RWPE2 (cell line): ENCODE results near the gene SLC17A9.
A peak's percentile ranks its signal among the peaks of the same experiment; 100 is the strongest.

Experiments
- ATAC-seq: fragments of 200-7000 bp; cut with Tn5 transposase; 3 replicates; pipeline ENCODE4 v1.9.1; 2021; ENCODE audit warnings: low read depth
- DNase-seq: peaks from one replicate; pipeline ENCODE4 v3.0.0-alpha.2; 2020; ENCODE audit warnings: low spot score
- H3K27ac ChIP-seq: fragments of 450-650 bp; 2 replicates; pipeline ENCODE4 v1.5.1; 2017; ENCODE audit warnings: mild to moderate bottlenecking; ENCODE audit not compliant: poor library complexity, severe bottlenecking
- H3K27me3 ChIP-seq: fragments of 250-450 bp; sonication (Bioruptor Pico); 2 replicates; pipeline ENCODE4 v1.5.1; 2021; ENCODE audit warnings: mild to moderate bottlenecking, moderate library complexity; ENCODE audit not compliant: insufficient read depth, poor library complexity, severe bottlenecking
- H3K36me3 ChIP-seq: fragments of 250-450 bp; sonication (Bioruptor Pico); 2 replicates; pipeline ENCODE4 v1.5.1; 2020; ENCODE audit warnings: low read depth, mild to moderate bottlenecking, moderate library complexity
- H3K4me1 ChIP-seq: fragments of 250-450 bp; sonication (Bioruptor Pico); 2 replicates; pipeline ENCODE4 v1.5.1; 2021; ENCODE audit warnings: mild to moderate bottlenecking, moderate library complexity; ENCODE audit not compliant: insufficient read depth, poor library complexity, severe bottlenecking
- H3K4me3 ChIP-seq: fragments of 250-450 bp; sonication (Bioruptor Pico); 2 replicates; pipeline ENCODE4 v1.5.1; 2021; ENCODE audit warnings: mild to moderate bottlenecking, moderate library complexity; ENCODE audit not compliant: severe bottlenecking
- H3K9me3 ChIP-seq: fragments of 250-450 bp; sonication (Bioruptor Pico); 2 replicates; pipeline ENCODE4 v1.5.1; 2021; ENCODE audit warnings: mild to moderate bottlenecking, moderate library complexity; ENCODE audit not compliant: severe bottlenecking
- TF ChIP-seq, protein P1 (sequence below): fragments of 450-650 bp; IDR thresholded peaks from one replicate; pipeline ENCODE4 v1.5.1; 2017; ENCODE audit warnings: mild to moderate bottlenecking, moderate library complexity; ENCODE audit not compliant: poor library complexity, severe bottlenecking

SLC17A9 gene

DNA sequence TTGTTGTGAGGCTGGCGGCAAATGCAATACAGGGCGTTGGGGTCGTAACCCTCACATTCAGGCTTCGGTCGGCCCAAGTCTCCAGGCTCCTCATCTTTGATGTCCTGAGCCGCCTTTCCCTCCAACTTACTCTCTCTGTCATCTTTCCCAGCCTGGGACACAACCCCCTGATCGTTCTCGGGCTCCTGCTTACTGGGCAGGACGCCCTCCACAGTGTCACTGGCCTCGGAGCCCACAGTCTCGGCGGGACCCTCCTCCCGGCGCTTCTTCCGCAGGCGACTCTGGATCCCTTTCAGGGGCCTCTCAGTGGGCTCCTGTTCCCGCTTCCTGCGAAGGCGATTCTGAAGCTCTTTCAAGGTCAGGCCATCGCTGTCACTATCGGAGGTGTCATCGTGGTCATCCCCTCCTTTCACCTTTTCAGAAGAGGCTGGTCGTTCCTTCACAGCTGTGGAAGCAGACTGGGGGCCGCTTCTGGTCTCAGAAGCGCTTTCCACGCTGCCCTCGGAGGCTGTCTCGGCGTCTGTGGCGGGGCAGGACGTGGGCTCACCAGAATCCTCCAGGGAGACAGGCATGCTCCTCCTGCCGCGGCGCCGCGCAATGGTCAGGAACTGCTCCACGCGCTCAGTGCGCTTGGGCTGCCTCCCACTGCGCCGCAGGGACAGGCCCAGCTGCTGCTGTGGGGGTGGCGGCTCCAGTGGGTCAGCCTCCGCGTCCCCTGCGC is 41.6 kb upstream of the SLC17A9 start:
- Histone ChIP-seq H3K9me3 (no peaks in the 10 kb centered on the region), H3K27me3 (no peaks in the 10 kb centered on the region), H3K4me1 (no peaks in the 10 kb centered on the region), H3K27ac (no peak overlapping the region), H3K4me3 (no peak overlapping the region), H3K36me3 (peaks cover 100% of the 10 kb centered on the region)
- ATAC-seq: no peak
- peak; percentile 82 for DNase-seq
- TF ChIP-seq, protein P1, sequence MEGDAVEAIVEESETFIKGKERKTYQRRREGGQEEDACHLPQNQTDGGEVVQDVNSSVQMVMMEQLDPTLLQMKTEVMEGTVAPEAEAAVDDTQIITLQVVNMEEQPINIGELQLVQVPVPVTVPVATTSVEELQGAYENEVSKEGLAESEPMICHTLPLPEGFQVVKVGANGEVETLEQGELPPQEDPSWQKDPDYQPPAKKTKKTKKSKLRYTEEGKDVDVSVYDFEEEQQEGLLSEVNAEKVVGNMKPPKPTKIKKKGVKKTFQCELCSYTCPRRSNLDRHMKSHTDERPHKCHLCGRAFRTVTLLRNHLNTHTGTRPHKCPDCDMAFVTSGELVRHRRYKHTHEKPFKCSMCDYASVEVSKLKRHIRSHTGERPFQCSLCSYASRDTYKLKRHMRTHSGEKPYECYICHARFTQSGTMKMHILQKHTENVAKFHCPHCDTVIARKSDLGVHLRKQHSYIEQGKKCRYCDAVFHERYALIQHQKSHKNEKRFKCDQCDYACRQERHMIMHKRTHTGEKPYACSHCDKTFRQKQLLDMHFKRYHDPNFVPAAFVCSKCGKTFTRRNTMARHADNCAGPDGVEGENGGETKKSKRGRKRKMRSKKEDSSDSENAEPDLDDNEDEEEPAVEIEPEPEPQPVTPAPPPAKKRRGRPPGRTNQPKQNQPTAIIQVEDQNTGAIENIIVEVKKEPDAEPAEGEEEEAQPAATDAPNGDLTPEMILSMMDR: no peak

DNA sequence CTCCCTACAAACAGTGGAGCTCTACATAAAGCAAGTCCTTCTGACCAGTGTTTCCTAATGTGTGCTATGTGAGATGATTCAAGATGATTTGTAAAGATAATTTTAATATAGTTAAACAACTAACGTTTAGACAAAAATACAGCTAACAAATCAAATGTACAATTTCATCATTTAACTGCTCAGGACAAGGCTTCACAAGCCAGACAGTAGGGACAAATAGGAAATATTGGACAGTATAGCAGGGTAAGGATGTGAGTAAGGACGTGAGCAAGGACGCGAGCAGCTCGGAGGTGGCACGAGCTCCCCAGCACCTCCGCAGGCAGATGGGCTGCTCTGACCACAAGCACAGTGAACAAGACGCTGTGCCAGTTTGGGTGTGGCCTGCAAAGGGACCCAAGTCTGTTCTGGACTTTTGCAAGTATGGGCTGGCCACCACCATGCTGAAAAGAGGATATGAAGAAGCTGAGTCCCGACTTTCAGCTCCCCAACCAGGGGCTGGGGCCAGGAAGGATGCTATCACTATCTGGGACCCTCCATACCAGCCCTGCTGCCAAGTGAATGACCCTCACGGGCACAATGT is 40.7 kb upstream of the SLC17A9 start:
- Histone ChIP-seq H3K4me3 (no peak overlapping the region), H3K27me3 (no peaks in the 10 kb centered on the region), H3K9me3 (no peaks in the 10 kb centered on the region), H3K4me1 (peaks cover 4% of the 10 kb centered on the region), H3K27ac (no peak overlapping the region), H3K36me3 (peaks cover 97% of the 10 kb centered on the region)
- ATAC-seq: no peak
- TF ChIP-seq, protein P1: no peak
- DNase-seq: peak; percentile 74

DNA sequence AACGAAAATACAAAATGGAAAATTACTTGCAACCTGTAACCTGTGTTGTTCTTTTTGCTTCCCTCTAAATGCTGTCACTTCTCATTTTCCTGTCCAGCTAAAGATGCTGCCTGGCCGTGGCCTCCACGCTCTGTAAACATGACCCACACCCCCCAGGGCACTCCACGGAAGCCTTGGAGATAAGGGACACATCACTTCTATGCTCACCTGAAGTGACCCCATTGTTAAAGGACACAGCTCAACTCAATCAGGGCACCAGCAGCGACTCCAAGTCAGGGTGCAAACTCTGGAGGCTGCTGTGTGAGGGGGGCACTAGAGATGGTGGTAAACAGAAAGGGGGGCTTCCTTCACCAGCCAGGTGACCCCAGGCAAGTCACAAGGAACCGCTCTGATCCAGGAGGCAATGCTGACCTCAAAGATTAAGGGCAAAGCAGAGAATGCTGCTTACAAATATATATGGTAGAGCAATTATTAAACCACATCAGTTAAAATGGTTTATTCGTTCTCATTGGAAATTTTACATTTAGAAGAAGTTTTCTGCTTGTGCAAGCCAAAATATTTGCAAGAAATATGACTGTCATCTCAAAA is 39.4 kb upstream of the SLC17A9 start:
- Histone ChIP-seq H3K4me1 (peaks cover 18% of the 10 kb centered on the region), H3K27ac (no peak overlapping the region), H3K9me3 (no peaks in the 10 kb centered on the region), H3K4me3 (no peak overlapping the region), H3K36me3 (peaks cover 83% of the 10 kb centered on the region), H3K27me3 (no peaks in the 10 kb centered on the region)
- peak; percentile 61 for DNase-seq
- no peak for ATAC-seq
- TF ChIP-seq, protein P1: no peak

DNA sequence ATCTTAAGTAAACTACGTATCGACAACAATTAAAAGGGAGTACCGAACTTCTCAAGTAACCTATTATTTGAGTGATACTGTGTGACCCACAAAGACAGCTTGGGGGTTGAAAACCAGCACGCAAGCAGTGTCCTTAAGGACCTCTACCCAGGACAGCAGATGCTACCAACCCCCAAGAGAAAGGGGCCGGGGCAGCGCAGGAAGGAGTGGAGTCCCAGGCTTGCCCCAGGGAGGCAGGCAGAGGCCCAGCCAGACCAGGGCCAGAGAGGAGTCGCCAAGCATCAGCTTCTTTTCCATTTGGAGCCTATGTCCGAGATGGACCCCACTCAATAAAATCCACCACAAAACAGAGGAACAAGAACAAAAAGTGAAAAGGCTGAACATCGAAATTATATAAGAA is 38.1 kb upstream of the SLC17A9 start:
- Histone ChIP-seq H3K4me3 (no peak overlapping the region), H3K4me1 (peaks cover 25% of the 10 kb centered on the region), H3K27ac (no peak overlapping the region), H3K36me3 (peaks cover 70% of the 10 kb centered on the region), H3K9me3 (no peaks in the 10 kb centered on the region), H3K27me3 (no peaks in the 10 kb centered on the region)
- DNase-seq (peak; percentile 78), ATAC-seq (no peak)
- TF ChIP-seq, protein P1: no peak
